Cardiac septum (tissue), 1 donor: ENCODE results near the gene LINGO3. TPM values are rescaled to one million over a fixed set of nuclear protein-coding genes. Genes with fewer than 3 reads are reported as not detected.
A peak's percentile ranks its signal among the peaks of the same experiment; 100 is the strongest.

ENCODE experiments used
- DNase-seq: peaks from one replicate; pipeline ENCODE4 v3.0.0-alpha.2; 2020; ENCODE audit warnings: low spot score
- intact Hi-C: fragments of 100-400 bp; cut with DNase I; formaldehyde crosslinking; loops from one replicate; pipeline ENCODE4 v1.14.0; 2022
- total RNA-seq: library from RNA; stranded (reverse); fragmentation: NEBNext Ultra II Directional; extraction: Animal tissue kit (Norgen Biotek cat#: 25700); gene quantifications from one replicate; pipeline ENCODE4 v1.2.1, GENCODE V29; 2021
- donor health status: DM: no; HTN: no; CAD: no.

Gene LINGO3
- total RNA-seq, 1 donor from 2014 or later = not detected

DNA sequence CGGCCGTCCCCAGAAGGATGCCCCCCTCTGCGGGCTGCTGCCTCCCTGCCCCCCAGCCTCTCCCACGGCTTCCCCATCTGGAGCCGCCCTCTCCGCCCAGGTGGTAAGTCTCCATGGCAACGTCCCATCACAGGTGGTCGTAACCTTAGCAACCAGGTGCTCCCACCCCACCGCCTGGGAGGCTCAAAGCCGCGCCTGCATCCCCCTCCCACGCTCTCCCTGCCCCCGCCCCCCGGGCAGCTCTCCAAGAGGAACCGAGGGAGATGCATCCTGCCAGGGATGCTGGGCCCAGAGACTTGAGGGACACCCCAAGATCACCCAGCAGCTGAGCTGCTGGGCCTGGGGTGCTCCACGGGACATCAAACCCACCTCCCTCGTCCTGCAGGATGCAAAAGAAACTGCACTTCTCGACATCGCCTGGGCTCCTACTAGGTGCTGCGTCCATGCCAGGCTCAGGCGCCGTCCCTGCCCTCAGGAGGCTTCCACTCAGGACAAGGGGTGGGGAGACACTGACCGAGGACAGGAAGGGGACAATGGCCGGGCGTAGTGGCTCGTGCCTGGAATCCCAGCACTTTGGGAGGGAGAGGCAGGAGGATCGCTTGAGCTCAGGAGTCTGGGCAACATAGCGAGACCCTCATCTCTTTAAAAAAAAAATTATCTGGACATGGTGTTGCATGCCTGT, 5.0 kb upstream of the LINGO3 start:
- no peak for DNase-seq
- intact Hi-C loops = no loop called here

DNA sequence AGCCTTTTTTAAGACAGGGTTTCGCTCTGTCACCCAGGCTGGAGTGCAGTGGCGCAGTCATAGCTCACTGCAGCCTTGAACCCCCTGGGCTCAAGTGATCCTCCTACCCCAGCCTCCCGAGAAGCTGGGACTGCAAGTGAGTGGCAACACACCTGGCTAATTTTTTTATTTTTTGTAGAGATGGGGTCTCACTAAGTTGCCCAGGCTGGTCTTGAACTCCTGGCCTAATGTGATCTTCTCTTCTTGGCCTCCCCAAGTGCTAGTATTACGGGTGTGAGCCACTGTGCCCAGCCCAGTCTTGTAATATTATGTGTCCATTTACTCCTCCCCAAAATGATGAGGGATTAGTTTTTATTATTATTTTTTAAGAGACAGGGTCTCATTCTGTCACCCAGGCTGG, 3.1 kb upstream of the LINGO3 start:
- intact Hi-C loops = no loop called here

DNA sequence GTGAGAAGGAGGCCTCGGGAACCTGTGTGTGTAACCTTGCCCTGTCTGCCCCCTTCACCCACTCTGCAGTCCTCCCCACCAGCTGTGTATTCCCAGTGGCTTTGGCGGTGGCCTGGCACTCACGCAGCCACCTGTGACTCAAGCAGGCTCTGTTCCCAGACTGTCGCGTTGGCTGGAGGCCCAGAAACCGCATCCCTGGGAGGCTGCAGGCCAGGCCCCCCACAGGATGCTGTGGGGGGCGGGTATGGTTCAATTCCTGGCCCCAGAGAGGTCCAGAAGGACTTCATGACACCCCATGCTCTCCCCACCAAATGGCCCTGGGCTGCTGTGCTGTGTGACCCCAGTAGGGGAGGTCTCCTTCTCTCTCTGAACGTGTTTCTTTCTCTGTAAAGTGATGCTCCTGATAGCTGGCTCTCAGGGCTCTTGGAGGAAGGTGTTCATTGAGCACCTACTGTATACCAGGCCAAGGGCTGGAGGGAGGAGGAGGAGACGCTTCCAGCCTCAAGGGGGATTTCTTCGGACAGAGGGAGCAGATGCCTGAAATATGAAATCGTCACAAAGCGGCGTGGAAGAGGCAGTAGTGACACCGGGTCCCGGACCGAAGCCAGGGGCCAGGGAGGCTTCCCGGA, 1.9 kb upstream of the LINGO3 start:
- no peak for DNase-seq
- intact Hi-C loops = no loop called here

More for the DNA sequence above, 3.1 kb upstream of the LINGO3 start:
- DNase-seq = no peak

DNA sequence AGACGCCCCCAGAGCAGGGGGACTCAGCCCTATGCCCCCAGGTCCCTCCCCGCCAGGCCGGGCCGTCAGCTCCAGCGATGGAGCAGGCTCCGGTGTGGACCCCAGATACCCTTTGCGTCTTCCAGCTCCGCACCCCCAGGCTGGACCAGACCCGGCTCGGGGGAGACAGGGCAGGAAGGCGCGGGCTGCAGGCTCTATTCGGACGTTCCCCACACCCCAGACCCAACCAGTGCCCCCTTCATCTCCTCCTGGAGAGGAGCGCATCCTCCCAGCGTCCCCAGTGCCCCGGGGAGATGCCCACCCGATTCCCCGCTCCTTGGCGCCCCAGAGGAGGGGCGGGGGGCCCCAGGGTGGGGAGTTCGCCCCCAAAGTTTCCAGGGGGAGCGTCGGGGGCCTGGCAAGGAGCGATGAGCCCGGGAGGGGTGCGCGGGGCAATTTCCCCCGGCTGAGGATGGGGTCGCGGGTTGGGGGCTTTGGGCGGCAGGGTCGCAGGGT, 389 bp downstream of the LINGO3 start:
- intact Hi-C loops = no loop called here

DNA sequence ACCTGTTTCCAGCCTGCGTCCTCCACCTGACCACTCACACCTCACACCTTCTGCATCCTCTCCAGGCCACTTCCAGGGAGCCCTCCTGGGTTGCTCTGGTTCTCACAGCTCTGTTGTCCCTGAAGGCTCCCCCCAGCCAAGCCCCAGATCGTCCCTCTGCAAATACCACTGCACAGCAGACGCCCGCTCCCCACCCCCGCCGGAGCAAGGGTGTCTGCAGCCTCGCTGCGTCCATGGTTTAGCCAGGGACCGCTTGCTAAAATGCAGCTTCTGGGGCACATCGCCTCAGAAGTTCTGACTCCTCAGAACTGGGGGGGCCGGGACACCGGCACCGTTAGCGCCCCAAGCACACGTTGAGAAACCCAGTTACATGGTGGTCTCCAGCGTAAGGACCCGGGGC, 983 bp downstream of the LINGO3 start:
- intact Hi-C loops = no loop called here
- no peak for DNase-seq

More for the DNA sequence above, 389 bp downstream of the LINGO3 start:
- DNase-seq = no peak

DNA sequence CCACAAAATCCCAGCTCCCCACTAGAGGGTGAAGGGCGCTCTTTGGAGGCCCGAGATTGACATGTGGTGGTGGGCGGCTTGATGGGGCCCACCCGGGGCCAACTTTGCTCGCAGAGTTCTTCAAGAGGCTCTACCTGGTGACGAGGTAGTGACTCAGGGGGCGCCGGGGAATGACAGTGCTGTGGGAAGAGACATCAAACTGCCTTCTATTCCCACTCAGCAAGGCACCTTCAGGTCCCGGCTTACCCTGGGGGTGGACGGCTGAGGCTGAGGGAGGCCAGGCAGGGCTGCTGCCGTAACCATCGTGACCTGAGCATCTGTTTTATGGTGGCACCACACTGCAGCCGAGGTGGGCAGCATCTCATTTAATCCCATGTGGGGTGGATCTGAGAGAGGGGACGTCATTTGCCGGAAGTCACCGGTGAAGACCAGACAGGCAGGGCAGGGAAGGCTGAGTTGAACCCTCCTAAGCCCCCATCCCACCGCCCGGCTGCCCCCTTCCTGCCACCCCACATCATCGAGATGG, 1.6 kb downstream of the LINGO3 start:
- DNase-seq = no peak
- intact Hi-C loops = no loop called here

DNA sequence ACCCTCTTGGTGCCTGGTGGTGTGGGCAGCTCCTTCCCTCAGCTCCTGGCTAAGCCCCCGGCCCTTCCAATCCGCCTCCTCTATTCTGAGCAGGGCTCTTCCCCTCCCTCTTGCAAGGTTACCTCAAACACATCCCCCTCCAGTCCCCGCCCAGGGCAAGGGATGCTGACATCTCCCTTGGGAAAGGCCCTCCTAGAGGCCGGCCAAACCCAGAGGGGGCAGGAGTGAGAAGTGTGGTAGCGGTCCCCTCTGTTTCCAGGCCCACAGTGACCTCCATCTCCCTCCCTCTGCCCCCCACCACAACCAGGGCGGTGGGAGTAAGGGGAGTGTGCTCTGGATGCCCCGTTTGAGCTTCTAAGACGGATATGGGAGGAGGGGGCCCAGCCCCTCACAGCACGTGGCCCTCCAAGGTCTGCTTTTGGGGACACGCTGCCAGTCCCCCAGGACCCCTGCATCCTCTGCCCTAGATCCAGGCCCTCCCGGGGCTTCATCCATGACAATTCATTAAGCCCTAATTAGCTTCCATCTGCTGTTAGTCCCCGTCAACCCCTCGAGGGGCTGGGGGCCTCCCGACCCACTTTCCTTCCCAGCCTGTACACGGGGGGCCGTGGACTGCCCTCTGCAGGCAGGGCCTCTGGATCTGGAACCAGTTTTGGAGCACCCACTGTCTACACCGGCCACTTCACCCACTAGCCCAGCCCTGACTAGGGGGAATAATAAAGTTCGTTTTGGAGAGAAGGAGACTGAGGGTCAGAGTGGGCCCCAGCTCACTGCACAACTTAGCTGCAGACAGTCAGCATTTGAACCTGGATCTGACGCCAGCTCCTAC, 2.3 kb downstream of the LINGO3 start:
- intact Hi-C loops = no loop called here
- no peak for DNase-seq

DNA sequence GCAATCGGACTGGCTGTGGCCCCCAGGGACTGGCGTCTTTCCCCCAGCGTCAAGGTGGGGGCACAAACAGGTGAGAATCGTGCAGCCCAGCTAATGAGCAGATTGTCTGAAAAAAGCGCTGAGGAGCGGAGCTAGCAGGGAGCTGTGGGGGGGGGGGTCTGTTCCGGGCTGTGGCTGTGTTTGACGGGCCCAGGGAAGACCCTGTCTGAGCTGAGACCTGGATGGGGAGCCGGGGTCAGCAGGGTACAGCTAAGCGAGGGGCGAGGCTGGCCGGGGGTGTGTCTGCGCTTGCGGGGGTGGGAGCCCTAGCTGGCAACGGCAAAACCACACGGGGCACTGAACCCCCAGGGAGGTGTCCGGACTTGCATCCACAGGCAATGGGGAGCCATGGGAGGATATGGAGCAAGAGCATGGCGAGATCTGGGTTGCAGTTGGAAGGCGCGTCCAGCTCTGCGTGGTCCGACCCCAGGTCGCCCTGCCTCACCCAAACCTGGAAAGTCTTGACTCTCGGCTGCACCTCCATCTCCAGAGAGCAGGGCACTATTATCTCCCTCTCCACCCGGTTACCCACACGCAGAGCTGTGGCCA, 4.6 kb downstream of the LINGO3 start:
- intact Hi-C loops = no loop called here
- no peak for DNase-seq

DNA sequence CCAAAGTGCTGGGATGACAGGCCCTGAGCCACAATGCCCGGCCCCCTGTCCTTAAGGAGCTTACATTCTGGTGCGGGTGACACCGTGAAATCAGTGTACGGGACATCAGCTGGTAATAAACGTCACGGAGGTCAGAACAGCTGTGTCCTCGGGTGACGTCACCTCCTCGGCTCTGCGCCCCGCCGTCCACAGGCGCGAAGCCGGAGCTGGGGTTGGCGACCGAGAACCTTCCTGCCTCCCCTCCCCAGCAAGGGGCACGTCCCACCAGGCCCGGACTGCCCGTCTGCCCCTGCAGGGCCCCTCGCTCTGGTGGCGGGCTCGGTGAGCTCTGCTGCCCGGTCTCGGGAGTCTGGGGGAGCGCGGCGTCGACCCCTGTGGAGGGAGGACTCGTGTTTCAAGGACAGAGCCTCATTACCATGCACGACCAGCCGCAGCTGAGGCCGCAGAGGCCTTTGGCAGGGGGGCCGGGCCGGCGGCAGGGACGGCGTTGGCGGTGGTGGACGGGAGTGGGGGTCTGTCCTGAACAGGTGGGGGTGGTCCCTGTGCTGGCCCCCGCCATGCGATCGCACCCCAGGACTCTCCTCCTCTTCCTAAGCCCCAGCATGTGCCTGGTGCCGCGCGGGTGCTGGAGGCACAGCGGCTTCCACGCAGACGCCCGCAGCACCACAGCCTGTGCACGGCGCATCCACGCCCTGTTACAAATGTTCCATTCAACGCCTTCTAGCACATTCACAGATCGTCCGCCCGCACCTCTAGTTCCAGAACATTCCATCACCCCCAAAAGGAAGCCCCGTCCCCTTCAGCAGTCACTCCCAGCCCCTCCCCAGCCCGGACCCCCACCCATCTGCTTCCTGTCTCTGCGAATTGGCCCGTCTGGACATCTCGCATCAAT, 5.4 kb downstream of the LINGO3 start:
- DNase-seq = no peak
- intact Hi-C loops = no loop called here

DNA sequence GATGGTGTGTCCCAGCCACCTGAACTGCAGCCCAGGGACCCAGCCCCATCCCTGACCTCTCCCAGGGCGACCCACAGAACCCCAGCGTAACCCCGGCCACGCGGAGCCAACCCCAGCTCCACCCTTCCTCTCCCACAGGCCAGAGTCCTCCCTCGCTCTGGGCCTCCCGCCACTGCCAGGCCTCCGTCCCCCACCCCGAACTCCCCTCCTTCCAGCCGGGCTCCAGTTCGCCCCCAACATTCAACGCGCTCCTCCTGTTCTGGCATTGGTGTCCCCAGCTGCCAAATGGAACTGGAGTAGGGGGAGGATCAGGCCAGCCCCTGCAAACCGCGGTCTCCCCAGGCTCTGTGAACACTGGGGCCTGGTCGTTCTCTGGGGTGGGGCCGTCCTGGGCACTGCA, 7.4 kb downstream of the LINGO3 start:
- no peak for DNase-seq
- intact Hi-C loops = no loop called here

DNA sequence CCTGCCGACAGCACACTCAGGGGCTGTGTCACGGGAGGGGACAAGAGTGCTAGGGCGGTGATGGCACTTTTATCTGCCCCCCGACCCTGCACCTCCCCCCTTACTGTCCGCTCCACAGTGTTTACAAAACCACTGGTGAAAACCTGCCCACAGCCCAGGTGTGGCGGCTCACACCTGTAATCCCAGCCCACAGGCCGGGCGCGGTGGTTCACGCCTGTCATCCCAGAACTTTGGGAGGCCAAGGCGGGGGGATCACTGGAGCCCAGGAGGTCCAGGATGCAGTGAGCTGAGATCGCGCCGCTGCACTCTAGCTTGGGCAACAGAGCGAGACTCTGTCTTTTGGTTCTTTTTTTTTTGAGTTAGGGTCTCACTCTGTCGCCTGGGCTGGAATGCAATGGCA, 11.8 kb downstream of the LINGO3 start:
- intact Hi-C loops = no loop called here

DNA sequence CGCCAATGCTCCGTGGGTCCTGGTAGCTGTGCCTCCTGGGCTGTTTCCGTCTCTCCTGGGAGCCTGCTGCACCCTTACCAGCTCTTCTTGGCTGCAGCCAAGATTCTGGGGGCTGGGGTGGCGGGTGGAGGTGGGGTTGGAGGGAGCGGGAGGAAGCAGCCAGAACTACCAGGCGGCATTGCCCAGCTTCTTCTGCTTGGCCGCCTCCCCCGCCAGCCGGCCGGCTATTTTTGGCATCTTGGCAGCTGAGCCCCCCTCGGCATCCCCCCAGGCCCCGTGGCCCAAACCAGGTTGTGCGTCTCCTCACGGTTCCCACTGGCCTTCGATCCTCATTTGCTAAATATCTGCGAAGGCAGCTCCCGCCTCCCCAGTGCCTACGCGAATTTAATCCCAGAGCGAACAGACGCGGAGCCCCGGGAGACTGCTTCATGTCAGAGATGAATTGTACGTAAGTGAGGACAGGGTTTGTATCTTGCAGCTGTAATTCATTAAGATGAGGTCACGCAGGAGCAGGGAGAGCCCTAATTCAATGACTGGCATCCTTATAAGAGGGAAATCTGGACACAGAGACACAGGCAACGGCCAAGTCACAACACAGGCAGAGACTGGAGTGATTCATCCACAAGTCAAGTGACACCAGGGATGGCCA, 13.1 kb downstream of the LINGO3 start:
- intact Hi-C loops = no loop called here
- no peak for DNase-seq

More for the DNA sequence above, 11.8 kb downstream of the LINGO3 start:
- DNase-seq = no peak

DNA sequence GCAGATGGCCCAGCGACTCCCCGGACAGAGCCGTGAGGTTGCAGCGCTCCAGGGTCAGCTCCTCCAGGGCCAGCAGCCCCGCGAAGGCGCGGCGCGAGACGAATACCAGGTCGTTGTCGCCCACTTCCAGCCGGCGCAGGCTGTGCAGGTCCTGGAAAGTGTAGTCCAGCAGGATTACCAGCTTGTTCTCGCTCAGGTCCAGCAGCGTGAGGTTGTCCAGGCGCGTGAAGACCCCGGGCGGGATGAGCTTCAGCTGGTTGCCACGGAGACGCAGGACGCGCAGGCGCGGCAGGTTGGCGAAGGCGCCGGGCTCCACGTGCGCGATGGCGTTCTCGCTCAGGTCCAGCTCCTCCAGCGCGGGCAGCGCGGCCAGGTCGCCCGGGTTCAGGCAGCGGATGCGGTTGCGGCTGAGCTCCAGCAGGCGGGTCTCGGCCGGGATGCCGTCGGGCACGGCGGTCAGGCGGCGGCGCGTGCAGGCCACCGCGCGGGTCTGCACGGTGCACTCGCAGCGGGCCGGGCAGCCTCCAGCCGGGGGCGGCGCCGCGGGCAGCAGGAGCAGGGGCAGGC, 16.7 kb downstream of the LINGO3 start:
- intact Hi-C loops = no loop called here
- DNase-seq = no peak

DNA sequence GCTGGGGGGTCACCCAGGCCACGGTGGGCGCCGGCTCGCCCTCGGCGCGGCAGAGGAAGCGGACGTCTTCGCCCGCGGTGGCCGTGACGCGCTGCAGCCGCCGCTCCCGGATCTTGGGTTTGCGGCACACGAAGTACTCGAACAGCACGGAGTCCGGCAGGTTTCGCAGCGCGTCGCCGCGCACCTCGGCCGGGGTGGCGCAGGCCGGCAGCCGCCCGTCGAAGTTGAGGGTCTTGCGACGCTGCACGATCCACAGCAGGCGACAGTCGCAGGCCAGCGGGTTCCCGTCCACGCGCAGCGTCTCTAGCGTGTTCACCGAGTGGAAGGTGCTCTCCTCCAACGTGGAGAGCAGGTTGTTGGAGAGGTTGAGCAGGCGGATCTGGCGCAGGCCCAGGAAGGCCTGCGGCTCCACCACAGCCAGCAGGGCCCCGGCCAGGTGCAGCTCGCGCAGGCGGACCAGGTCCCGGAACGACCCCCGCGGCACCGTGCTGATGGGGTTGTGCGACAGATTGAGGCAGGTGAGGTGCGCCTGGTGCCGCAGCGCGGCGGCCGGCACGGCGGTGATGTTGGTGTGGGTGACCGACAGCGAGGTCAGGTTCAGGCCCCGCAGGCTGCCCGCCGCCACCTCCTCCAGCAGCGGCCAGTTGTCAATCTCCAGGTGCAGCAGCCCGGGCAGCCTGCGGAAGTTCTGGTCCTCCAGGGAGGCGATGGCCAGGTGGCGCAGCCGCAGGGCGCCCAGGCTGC, 17.3 kb downstream of the LINGO3 start:
- no peak for DNase-seq
- intact Hi-C loops = no loop called here

DNA sequence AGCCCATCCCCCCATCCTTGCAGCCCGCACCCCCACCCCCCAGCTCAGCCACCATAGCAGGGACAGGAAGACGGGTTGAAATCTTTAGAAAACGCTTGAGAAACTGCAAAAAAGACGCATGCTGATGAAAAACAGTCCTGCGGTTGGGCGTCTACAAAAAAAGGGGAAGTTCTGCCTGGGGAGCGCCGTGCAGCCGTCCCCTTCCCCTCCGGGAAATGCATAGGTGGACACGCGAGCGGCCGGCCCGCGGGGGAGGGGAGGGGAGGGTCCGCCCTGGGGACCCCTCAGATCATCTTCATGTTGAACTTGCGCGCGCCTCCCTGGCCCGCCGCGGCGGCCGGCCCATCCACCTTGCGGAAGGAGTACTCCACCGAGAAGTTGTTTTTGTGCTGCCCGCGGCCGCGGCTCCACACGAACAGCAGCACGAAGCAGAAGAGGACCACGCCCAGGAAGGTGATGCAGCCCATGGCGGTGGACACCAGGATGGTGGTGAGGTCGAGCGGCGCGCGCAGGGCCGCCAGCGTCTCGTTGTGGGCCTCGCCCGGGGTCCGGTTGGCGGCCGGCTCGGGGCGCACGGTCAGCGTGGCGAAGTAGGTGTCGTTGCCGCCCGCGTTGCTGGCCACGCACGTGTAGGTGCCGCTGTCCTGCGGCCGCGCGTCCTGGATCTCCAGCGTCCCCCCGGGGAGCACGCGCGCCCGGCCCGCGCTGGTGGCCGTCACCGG, 18.1 kb downstream of the LINGO3 start:
- intact Hi-C loops = no loop called here
- DNase-seq = peak; percentile 88

DNA sequence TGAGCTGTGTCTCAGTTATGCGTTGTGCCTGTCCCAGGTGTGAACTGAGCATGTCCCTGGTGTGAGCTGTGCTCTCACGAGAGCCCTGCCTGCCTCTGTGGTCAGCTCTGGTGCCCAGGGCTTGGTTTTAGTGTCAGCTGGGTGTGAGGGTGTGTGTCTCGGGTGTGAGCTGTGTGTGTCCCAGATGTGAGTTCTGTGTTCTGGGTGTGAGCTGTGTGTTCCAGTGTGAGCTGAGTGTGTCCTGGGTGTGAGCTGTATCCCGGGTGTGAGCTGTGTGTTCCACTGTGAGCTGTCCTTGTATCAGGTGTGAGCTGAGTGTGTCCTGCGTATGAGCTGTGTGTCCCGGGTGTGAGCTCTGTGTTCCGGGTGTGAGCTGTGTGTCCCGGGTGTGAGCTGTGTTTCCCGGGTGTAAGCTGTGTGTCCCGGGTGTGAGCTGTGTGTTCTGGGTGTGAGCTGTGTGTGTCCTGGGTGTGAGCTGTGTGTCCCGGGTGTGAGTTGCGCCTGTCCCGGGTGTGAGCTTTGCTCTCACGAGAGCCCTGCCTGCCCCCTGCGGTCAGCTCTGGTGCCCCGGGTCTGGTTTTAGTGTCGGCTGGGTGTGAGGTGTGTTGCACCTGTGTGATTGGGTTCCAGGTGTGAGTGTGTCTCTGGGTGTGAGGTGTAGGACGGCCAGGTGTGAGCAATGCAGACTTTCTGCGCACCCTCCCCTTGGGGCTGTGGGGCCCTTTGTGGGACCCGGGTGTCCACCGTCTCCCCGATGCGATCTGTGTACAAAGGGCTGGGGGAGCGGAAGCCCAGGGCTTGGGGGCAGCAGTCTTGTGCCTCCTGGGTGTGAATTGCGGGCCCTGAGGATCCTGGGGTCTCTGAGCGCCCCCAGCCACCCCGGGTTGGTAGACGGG, 18.9 kb downstream of the LINGO3 start:
- intact Hi-C loops = no loop called here
- no peak for DNase-seq
